ENCODE measurements around the gene UPP1. TPM values are rescaled to one million over a fixed set of nuclear protein-coding genes. Genes with fewer than 3 reads are reported as not detected.
"Not testable (repeated sequence)": the region's sequence is repeated elsewhere in the genome, so short reads cannot be mapped to it uniquely, and the experiment has no call there.

Gene UPP1
- total RNA-seq, 1 experiment from 2014 or later = 71.9 TPM

GRCh38 chr7:48078470-48078869, 10.6 kb upstream of the UPP1 start:
- no peak for TF ChIP-seq EZH2 (IDR thresholded peaks at IDR 0.05; ENCODE audit: low read length, unreplicated experiment)
- TF ChIP-seq EZH2phosphoT487 (IDR thresholded peaks at IDR 0.05; ENCODE audit: borderline replicate concordance, low read length) = no peak
- TF ChIP-seq, protein P1, sequence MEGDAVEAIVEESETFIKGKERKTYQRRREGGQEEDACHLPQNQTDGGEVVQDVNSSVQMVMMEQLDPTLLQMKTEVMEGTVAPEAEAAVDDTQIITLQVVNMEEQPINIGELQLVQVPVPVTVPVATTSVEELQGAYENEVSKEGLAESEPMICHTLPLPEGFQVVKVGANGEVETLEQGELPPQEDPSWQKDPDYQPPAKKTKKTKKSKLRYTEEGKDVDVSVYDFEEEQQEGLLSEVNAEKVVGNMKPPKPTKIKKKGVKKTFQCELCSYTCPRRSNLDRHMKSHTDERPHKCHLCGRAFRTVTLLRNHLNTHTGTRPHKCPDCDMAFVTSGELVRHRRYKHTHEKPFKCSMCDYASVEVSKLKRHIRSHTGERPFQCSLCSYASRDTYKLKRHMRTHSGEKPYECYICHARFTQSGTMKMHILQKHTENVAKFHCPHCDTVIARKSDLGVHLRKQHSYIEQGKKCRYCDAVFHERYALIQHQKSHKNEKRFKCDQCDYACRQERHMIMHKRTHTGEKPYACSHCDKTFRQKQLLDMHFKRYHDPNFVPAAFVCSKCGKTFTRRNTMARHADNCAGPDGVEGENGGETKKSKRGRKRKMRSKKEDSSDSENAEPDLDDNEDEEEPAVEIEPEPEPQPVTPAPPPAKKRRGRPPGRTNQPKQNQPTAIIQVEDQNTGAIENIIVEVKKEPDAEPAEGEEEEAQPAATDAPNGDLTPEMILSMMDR (conservative IDR thresholded peaks at IDR 0.05; ENCODE audit: low read depth, low read length) = no peak
- no peak overlapping the region for H3K4me2 ChIP-seq (ENCODE audit: low read length)
- no peaks in the 10 kb centered on the region for H3K9me3 ChIP-seq (ENCODE audit: low read length)
- no peaks in the 10 kb centered on the region for H4K20me1 ChIP-seq (ENCODE audit: low read length)
- H3K27ac ChIP-seq (ENCODE audit: low read length) = no peak overlapping the region
- no peaks in the 10 kb centered on the region for H3K27me3 ChIP-seq (ENCODE audit: low read length)
- peaks cover 20% of the 10 kb centered on the region for H3K4me1 ChIP-seq (ENCODE audit: insufficient read depth, low read length)
- H3K79me2 ChIP-seq (ENCODE audit: low read length) = no peaks in the 10 kb centered on the region
- no peaks in the 10 kb centered on the region for H3F3A ChIP-seq (ENCODE audit: low read length, unreplicated experiment)
- no peak overlapping the region for H3K9ac ChIP-seq (ENCODE audit: low read length)
- ChIA-PET POLR2A (ENCODE audit: unreplicated experiment) (no interaction called here), CTCF (no interaction called here)
- intact Hi-C loops (cut with micrococcal nuclease) = no loop called here
- no peak for ATAC-seq
- DNase-seq = no peak
- no peaks in the 10 kb centered on the region for H3K36me3 ChIP-seq (ENCODE audit: low read depth, low read length)
- no peak overlapping the region for H3K4me3 ChIP-seq (ENCODE audit: low read length)
- H3K9me2 ChIP-seq (replicated peaks; ENCODE audit: low read length) = no peaks in the 10 kb centered on the region
- no TSS peak for BruUV-seq (replicated peaks)
- no peak overlapping the region for H2AFZ ChIP-seq (ENCODE audit: low read length)

- H3K27me3 ChIP-seq (ENCODE audit: low read length); H3K9me3 ChIP-seq (ENCODE audit: low read length); H3K79me2 ChIP-seq (ENCODE audit: low read length); ATAC-seq; H4K20me1 ChIP-seq (ENCODE audit: low read length); POLR2A ChIA-PET (ENCODE audit: unreplicated experiment); H2AFZ ChIP-seq (ENCODE audit: low read length); H3K9ac ChIP-seq (ENCODE audit: low read length); BruUV-seq (replicated peaks); H3F3A ChIP-seq (ENCODE audit: low read length, unreplicated experiment); CTCF ChIA-PET; H3K9me2 ChIP-seq (replicated peaks; ENCODE audit: low read length); H3K4me3 ChIP-seq (ENCODE audit: low read length); H3K36me3 ChIP-seq (ENCODE audit: low read depth, low read length): not testable (repeated sequence)
- H3K27ac ChIP-seq (ENCODE audit: low read length) = peak overlapping the region; percentile 99
- H3K4me2 ChIP-seq (ENCODE audit: low read length) = 0 out of 2 replicates have a peak overlapping the region, but pooled peaks have one; percentile 8
- intact Hi-C loops (cut with micrococcal nuclease) = loop anchor here (10.0 kb wide), 1 partner anchor 238 kb away; no protein-coding TSS in a partner anchor
- H3K4me1 ChIP-seq (ENCODE audit: insufficient read depth, low read length) = peaks cover 51% of the 10 kb centered on the region
- DNase-seq = peak; percentile 36
Measured at GRCh38 chr7:48082378-48082777, 6.7 kb upstream of the UPP1 start.

GRCh38 chr7:48083114-48083830, 5.8 kb upstream of the UPP1 start:
- CTCF ChIA-PET = no interaction called here
- no peaks in the 10 kb centered on the region for H3K9me2 ChIP-seq (replicated peaks; ENCODE audit: low read length)
- no peak for TF ChIP-seq EZH2phosphoT487 (IDR thresholded peaks at IDR 0.05; ENCODE audit: borderline replicate concordance, low read length)
- TF ChIP-seq, protein P1 (conservative IDR thresholded peaks at IDR 0.05; ENCODE audit: low read depth, low read length) = no peak
- no peak for TF ChIP-seq EZH2 (IDR thresholded peaks at IDR 0.05; ENCODE audit: low read length, unreplicated experiment)
- intact Hi-C loops (cut with micrococcal nuclease) = loop anchor here (10.0 kb wide), 1 partner anchor 238 kb away; no protein-coding TSS in a partner anchor
- H3K4me2 ChIP-seq (ENCODE audit: low read length) = peak overlapping the region; percentile 10; the same call in 1 of the 2 replicates
- no peaks in the 10 kb centered on the region for H3K79me2 ChIP-seq (ENCODE audit: low read length)
- no peaks in the 10 kb centered on the region for H3K36me3 ChIP-seq (ENCODE audit: low read depth, low read length)
- BruUV-seq (replicated peaks) = no TSS peak
- no peak overlapping the region for H3K9ac ChIP-seq (ENCODE audit: low read length)
- peaks cover 6% of the 10 kb centered on the region for H3F3A ChIP-seq (ENCODE audit: low read length, unreplicated experiment)
- POLR2A ChIA-PET (ENCODE audit: unreplicated experiment) = interaction anchor here (0.7 kb wide), 1 partner anchor 72 kb away, joined by 3 read pairs; no protein-coding TSS in a partner anchor
- H4K20me1 ChIP-seq (ENCODE audit: low read length) = no peaks in the 10 kb centered on the region
- peaks cover 60% of the 10 kb centered on the region for H3K4me1 ChIP-seq (ENCODE audit: insufficient read depth, low read length)
- no peak overlapping the region for H3K4me3 ChIP-seq (ENCODE audit: low read length)
- no peaks in the 10 kb centered on the region for H3K9me3 ChIP-seq (ENCODE audit: low read length)
- no peak overlapping the region for H2AFZ ChIP-seq (ENCODE audit: low read length)
- DNase-seq = peak; percentile 46
- peak overlapping the region; percentile 99 for H3K27ac ChIP-seq (ENCODE audit: low read length)
- H3K27me3 ChIP-seq (ENCODE audit: low read length) = no peaks in the 10 kb centered on the region
- no peak for ATAC-seq

Measured in PC-3 (cell line).